ENCODE results near the gene ABTB1.

Gene ABTB1

DNA sequence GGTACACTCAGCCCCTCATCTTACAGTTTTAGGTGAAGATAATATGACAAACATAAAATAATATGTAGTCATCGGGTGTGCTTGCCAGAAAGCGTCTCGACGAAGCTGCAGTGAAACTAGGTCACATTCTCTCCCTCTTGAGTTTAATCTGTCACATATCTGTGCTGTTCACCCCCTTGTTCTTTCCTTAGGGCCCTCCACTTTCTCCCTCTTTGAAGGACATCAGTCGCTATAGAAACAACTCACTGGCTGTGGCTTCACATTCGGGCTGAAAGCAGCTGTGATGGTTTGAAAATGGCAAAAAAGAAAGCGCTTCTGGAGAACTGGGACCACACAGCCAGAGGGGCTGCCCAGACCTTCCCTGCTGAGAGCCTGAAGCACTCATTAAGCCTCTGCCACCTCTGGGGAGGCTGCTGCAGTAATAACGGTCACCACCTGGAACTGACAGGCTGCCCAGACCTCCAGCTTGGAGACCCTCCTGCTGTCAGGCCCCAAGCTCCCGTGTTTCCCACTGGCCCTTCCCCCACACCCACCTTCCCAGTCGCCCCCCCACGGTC is 50.3 kb downstream of the ABTB1 start:
- peak overlapping the region; percentile 31 for H3K4me2 ChIP-seq (ENCODE audit: low read length, poor library complexity, severe bottlenecking)
- no peak overlapping the region for H2BK15ac ChIP-seq (ENCODE audit: low read depth, poor library complexity, severe bottlenecking)
- no peak for DNase-seq
- no peak overlapping the region for H2BK5ac ChIP-seq (ENCODE audit: low read depth, low read length, poor library complexity, severe bottlenecking)
- peaks cover 28% of the 10 kb centered on the region for H3K79me1 ChIP-seq (replicated peaks; ENCODE audit: low read length, poor library complexity, severe bottlenecking)
- H3K18ac ChIP-seq (ENCODE audit: low read depth in 1 of 2, low read length in 2 of 2): peak overlapping the region in 1 of 2 experiments; percentile 77
- H2AK5ac ChIP-seq (ENCODE audit: low read length, severe bottlenecking): no peak overlapping the region
- peaks cover 15% of the 10 kb centered on the region for H3K4me1 ChIP-seq (ENCODE audit: control insufficient read depth, insufficient read depth, low read depth, low read length)
- peak overlapping the region in 1 of 2 experiments; percentile 18 for H3K4me3 ChIP-seq (ENCODE audit: insufficient read depth in 1 of 2, low read depth in 1 of 2, low read length in 2 of 2)
- no peaks in the 10 kb centered on the region for H3K9me3 ChIP-seq (ENCODE audit: control insufficient read depth, low read length)
- H3K27me3 ChIP-seq (ENCODE audit: control insufficient read depth in 1 of 2, insufficient read depth in 1 of 2, low read length in 2 of 2): no peaks in the 10 kb centered on the region
- H2BK120ac ChIP-seq (ENCODE audit: low read depth, low read length): no peak overlapping the region
- no peak overlapping the region for H3K4ac ChIP-seq (ENCODE audit: low read depth in 1 of 2, low read length in 2 of 2)
- no peak overlapping the region for H4K91ac ChIP-seq (ENCODE audit: low read length)
- H2AFZ ChIP-seq (ENCODE audit: low read depth, low read length): no peak overlapping the region
- H3K9ac ChIP-seq (ENCODE audit: low read length): peak overlapping the region; percentile 59
- no peak overlapping the region for H2BK12ac ChIP-seq (ENCODE audit: low read length in 2 of 2)
- 71% methylated on average over 11 of the region's 11 CpGs for WGBS
- H4K8ac ChIP-seq (ENCODE audit: low read length): no peak overlapping the region
- H3K27ac ChIP-seq (ENCODE audit: low read length, poor library complexity, severe bottlenecking): peak overlapping the region; percentile 36
- peaks cover 33 to 43% of the 10 kb centered on the region in 2 experiments for H3K36me3 ChIP-seq (ENCODE audit: control insufficient read depth in 1 of 2, insufficient read depth in 2 of 2, low read depth in 1 of 2, low read length in 2 of 2)
- no peak overlapping the region for H3K14ac ChIP-seq (ENCODE audit: low read length in 2 of 2)
- no peak overlapping the region for H3K23ac ChIP-seq (ENCODE audit: low read length in 2 of 2)

DNA sequence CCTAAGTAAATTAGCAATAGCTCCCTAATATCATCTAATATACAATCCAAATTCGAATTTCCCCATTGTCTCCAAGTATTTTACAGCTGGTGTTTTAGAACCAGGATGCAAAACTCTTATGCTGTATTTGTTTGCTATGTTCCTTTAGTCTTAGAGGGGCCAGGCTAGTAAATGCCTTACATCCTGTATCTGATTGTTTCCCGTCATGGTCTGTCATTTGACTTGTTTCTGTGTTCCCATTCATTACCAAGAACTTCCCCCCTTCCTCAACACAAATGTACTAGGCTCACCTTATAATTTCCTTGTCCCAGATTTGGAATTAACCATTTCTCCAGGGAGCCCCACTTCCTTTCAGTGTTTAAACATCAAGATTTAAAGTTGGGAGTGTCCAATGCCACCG is 54.1 kb downstream of the ABTB1 start:
- H3K4ac ChIP-seq (ENCODE audit: low read depth in 1 of 2, low read length in 2 of 2): no peak overlapping the region
- WGBS: 86% methylated on average over 2 of the region's 3 CpGs
- H3K4me3 ChIP-seq (ENCODE audit: insufficient read depth in 1 of 2, low read depth in 1 of 2, low read length in 2 of 2): no peak overlapping the region
- H3K4me2 ChIP-seq (ENCODE audit: low read length, poor library complexity, severe bottlenecking): no peak overlapping the region
- H3K27ac ChIP-seq (ENCODE audit: low read length, poor library complexity, severe bottlenecking): no peak overlapping the region
- H2BK5ac ChIP-seq (ENCODE audit: low read depth, low read length, poor library complexity, severe bottlenecking): no peak overlapping the region
- H3K14ac ChIP-seq (ENCODE audit: low read length in 2 of 2): no peak overlapping the region
- peaks cover 29% of the 10 kb centered on the region for H3K79me1 ChIP-seq (replicated peaks; ENCODE audit: low read length, poor library complexity, severe bottlenecking)
- H3K23ac ChIP-seq (ENCODE audit: low read length in 2 of 2): no peak overlapping the region
- no peak overlapping the region for H2AFZ ChIP-seq (ENCODE audit: low read depth, low read length)
- DNase-seq: no peak
- H3K9ac ChIP-seq (ENCODE audit: low read length): no peak overlapping the region
- no peak overlapping the region for H4K8ac ChIP-seq (ENCODE audit: low read length)
- H3K18ac ChIP-seq (ENCODE audit: low read depth in 1 of 2, low read length in 2 of 2): no peak overlapping the region
- no peak overlapping the region for H2BK120ac ChIP-seq (ENCODE audit: low read depth, low read length)
- no peaks in the 10 kb centered on the region for H3K27me3 ChIP-seq (ENCODE audit: control insufficient read depth in 1 of 2, insufficient read depth in 1 of 2, low read length in 2 of 2)
- peaks cover 25% of the 10 kb centered on the region for H3K4me1 ChIP-seq (ENCODE audit: control insufficient read depth, insufficient read depth, low read depth, low read length)
- no peak overlapping the region for H2BK12ac ChIP-seq (ENCODE audit: low read length in 2 of 2)
- H2AK5ac ChIP-seq (ENCODE audit: low read length, severe bottlenecking): no peak overlapping the region
- H3K36me3 ChIP-seq (ENCODE audit: control insufficient read depth in 1 of 2, insufficient read depth in 2 of 2, low read depth in 1 of 2, low read length in 2 of 2): peaks cover 17 to 31% of the 10 kb centered on the region in 2 experiments
- no peak overlapping the region for H4K91ac ChIP-seq (ENCODE audit: low read length)
- no peaks in the 10 kb centered on the region for H3K9me3 ChIP-seq (ENCODE audit: control insufficient read depth, low read length)
- no peak overlapping the region for H2BK15ac ChIP-seq (ENCODE audit: low read depth, poor library complexity, severe bottlenecking)

DNA sequence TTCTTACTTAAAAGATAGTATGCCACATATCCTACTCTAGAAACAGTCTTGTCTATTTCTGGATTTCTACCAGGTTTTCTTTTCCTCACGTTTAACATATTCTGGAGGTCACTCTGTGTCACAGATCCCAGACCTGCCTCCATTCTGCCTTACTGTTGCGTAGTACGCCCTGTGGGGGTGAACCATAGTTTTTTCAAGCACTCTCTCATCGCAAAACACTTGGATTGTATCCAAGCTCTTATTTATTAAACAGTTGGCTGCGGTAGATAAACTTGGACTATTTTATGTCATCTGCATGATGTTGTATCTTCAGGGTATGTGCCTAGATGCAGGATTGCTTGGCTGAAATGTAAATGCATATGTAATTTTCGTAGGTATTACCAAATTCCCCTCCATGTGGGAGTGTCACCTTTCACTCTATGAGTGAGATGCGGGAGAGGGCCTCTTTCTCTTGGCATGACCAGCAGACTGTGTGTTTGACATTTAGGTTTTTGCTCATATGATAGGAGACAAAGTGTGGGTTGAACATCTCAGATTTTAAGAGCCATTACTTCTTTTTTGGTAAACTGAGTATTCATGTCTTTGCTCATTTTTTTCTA is 55.8 kb downstream of the ABTB1 start:
- H3K4me3 ChIP-seq (ENCODE audit: insufficient read depth in 1 of 2, low read depth in 1 of 2, low read length in 2 of 2): no peak overlapping the region
- H2AK5ac ChIP-seq (ENCODE audit: low read length, severe bottlenecking): no peak overlapping the region
- no peak overlapping the region for H2AFZ ChIP-seq (ENCODE audit: low read depth, low read length)
- H3K9ac ChIP-seq (ENCODE audit: low read length): no peak overlapping the region
- H3K4ac ChIP-seq (ENCODE audit: low read depth in 1 of 2, low read length in 2 of 2): no peak overlapping the region
- no peak overlapping the region for H3K14ac ChIP-seq (ENCODE audit: low read length in 2 of 2)
- H3K9me3 ChIP-seq (ENCODE audit: control insufficient read depth, low read length): no peaks in the 10 kb centered on the region
- no peak overlapping the region for H4K91ac ChIP-seq (ENCODE audit: low read length)
- H3K4me1 ChIP-seq (ENCODE audit: control insufficient read depth, insufficient read depth, low read depth, low read length): peaks cover 20% of the 10 kb centered on the region
- H3K27me3 ChIP-seq (ENCODE audit: control insufficient read depth in 1 of 2, insufficient read depth in 1 of 2, low read length in 2 of 2): no peaks in the 10 kb centered on the region
- H3K79me1 ChIP-seq (replicated peaks; ENCODE audit: low read length, poor library complexity, severe bottlenecking): peaks cover 37% of the 10 kb centered on the region
- H2BK15ac ChIP-seq (ENCODE audit: low read depth, poor library complexity, severe bottlenecking): no peak overlapping the region
- H3K23ac ChIP-seq (ENCODE audit: low read length in 2 of 2): no peak overlapping the region
- peaks cover 17 to 26% of the 10 kb centered on the region in 2 experiments for H3K36me3 ChIP-seq (ENCODE audit: control insufficient read depth in 1 of 2, insufficient read depth in 2 of 2, low read depth in 1 of 2, low read length in 2 of 2)
- peak; percentile 48 for DNase-seq
- no peak overlapping the region for H3K18ac ChIP-seq (ENCODE audit: low read depth in 1 of 2, low read length in 2 of 2)
- no peak overlapping the region for H4K8ac ChIP-seq (ENCODE audit: low read length)
- no peak overlapping the region for H2BK5ac ChIP-seq (ENCODE audit: low read depth, low read length, poor library complexity, severe bottlenecking)
- H2BK12ac ChIP-seq (ENCODE audit: low read length in 2 of 2): no peak overlapping the region
- no peak overlapping the region for H3K27ac ChIP-seq (ENCODE audit: low read length, poor library complexity, severe bottlenecking)
- no peak overlapping the region for H2BK120ac ChIP-seq (ENCODE audit: low read depth, low read length)
- WGBS: 93% methylated on average over 6 of the region's 7 CpGs
- no peak overlapping the region for H3K4me2 ChIP-seq (ENCODE audit: low read length, poor library complexity, severe bottlenecking)

DNA sequence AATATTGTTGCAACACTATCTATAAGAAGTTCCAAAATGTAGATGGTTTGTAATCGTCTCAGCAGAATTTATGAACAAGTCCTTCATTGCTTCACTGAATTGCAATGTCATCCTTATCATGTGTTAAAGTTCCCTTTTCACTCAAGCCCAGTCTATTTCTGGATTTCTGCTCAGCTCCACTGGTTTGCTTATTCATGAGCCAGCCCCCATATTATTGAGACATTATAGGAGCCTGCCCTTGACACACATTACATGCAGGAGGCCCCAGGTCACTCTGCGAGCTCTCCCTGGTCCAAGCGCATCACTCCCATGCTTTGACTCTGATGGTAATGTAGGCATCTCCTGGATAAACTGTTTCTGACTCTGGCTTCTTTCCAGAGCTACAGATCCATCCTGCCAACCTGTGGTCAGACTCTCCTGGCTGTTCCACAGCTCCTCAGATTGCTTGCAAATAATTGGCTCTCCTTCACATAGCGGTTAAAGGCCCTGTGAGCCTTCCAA is 56.9 kb downstream of the ABTB1 start:
- H4K8ac ChIP-seq (ENCODE audit: low read length): no peak overlapping the region
- no peak overlapping the region for H2AFZ ChIP-seq (ENCODE audit: low read depth, low read length)
- H4K91ac ChIP-seq (ENCODE audit: low read length): no peak overlapping the region
- no peak overlapping the region for H2AK5ac ChIP-seq (ENCODE audit: low read length, severe bottlenecking)
- no peak overlapping the region for H2BK15ac ChIP-seq (ENCODE audit: low read depth, poor library complexity, severe bottlenecking)
- no peak overlapping the region for H2BK5ac ChIP-seq (ENCODE audit: low read depth, low read length, poor library complexity, severe bottlenecking)
- no peak overlapping the region for H3K27ac ChIP-seq (ENCODE audit: low read length, poor library complexity, severe bottlenecking)
- H3K9me3 ChIP-seq (ENCODE audit: control insufficient read depth, low read length): no peaks in the 10 kb centered on the region
- H3K4me1 ChIP-seq (ENCODE audit: control insufficient read depth, insufficient read depth, low read depth, low read length): peaks cover 30% of the 10 kb centered on the region
- H2BK12ac ChIP-seq (ENCODE audit: low read length in 2 of 2): no peak overlapping the region
- peaks cover 32% of the 10 kb centered on the region for H3K79me1 ChIP-seq (replicated peaks; ENCODE audit: low read length, poor library complexity, severe bottlenecking)
- WGBS: 95% methylated on average over 4 of the region's 4 CpGs
- H3K4me2 ChIP-seq (ENCODE audit: low read length, poor library complexity, severe bottlenecking): no peak overlapping the region
- H3K23ac ChIP-seq (ENCODE audit: low read length in 2 of 2): no peak overlapping the region
- no peak overlapping the region for H3K9ac ChIP-seq (ENCODE audit: low read length)
- H2BK120ac ChIP-seq (ENCODE audit: low read depth, low read length): no peak overlapping the region
- H3K14ac ChIP-seq (ENCODE audit: low read length in 2 of 2): no peak overlapping the region
- DNase-seq: peak; percentile 64
- peak overlapping the region in 1 of 2 experiments; percentile 15 for H3K4ac ChIP-seq (ENCODE audit: low read depth in 1 of 2, low read length in 2 of 2)
- no peaks in the 10 kb centered on the region for H3K27me3 ChIP-seq (ENCODE audit: control insufficient read depth in 1 of 2, insufficient read depth in 1 of 2, low read length in 2 of 2)
- H3K4me3 ChIP-seq (ENCODE audit: insufficient read depth in 1 of 2, low read depth in 1 of 2, low read length in 2 of 2): no peak overlapping the region
- peaks cover 16% of the 10 kb centered on the region in 2 experiments for H3K36me3 ChIP-seq (ENCODE audit: control insufficient read depth in 1 of 2, insufficient read depth in 2 of 2, low read depth in 1 of 2, low read length in 2 of 2)
- H3K18ac ChIP-seq (ENCODE audit: low read depth in 1 of 2, low read length in 2 of 2): no peak overlapping the region
